AG09319 (cell line): ENCODE results near the gene WDR37.
"Not testable (repeated sequence)": the region's sequence is repeated elsewhere in the genome, so short reads cannot be mapped to it uniquely, and the experiment has no call there.

ENCODE experiments used
- DNase-seq: peaks from one replicate; pipeline ENCODE4 v3.0.0-alpha.2; 2010; ENCODE audit warnings: low read depth; ENCODE audit errors: extremely low read depth
- CTCF ChIP-seq: IDR thresholded peaks from 2 replicates; pipeline ENCODE4 v1.5.1; 2011; ENCODE audit warnings: low read depth, mild to moderate bottlenecking, inconsistent platforms, low read length, moderate library complexity

WDR37 gene

GRCh38 chr10:1059902-1060301 is 3.7 kb downstream of the WDR37 start:
- no peak for TF ChIP-seq CTCF
- no peak for DNase-seq

DNA sequence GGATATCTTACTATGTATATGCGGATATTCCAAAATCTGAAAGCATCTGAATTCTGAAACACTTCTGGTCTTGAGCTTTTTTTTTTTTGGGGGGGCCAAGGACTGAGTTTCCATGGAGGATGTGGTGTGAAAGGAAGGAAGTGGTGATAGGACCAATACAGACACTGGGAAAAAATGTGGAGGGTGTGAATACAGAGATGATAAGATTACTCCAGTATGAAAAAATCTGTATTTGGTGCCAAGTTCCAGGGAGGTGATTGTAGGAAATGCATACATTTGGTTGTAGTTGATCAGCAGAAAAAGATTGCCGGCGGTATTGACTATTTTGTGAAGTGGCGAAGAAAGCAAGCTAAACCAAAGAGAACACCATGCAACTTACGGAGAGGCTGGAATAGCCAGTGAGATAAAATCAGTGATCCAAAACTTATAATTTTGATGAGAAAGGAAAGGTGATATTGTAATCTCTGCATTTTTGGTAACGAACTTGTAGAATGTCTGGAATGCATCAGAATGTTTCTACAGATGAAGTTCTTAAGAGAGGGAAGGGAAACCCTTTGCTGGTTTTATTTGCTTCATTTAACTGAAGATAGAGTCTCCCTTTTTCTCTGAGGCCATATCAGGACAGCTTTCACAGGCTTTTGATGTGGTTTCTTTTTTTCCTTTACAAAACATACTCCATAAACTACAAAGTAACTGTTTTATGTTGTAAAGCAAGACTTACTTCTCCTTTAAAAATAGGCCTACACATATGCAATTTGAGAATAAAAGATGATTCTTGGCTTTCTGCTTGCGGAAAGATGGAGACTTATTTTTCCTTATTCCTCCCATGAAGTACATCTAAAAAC is 6.0 kb downstream of the WDR37 start:
- no peak for TF ChIP-seq CTCF

DNA sequence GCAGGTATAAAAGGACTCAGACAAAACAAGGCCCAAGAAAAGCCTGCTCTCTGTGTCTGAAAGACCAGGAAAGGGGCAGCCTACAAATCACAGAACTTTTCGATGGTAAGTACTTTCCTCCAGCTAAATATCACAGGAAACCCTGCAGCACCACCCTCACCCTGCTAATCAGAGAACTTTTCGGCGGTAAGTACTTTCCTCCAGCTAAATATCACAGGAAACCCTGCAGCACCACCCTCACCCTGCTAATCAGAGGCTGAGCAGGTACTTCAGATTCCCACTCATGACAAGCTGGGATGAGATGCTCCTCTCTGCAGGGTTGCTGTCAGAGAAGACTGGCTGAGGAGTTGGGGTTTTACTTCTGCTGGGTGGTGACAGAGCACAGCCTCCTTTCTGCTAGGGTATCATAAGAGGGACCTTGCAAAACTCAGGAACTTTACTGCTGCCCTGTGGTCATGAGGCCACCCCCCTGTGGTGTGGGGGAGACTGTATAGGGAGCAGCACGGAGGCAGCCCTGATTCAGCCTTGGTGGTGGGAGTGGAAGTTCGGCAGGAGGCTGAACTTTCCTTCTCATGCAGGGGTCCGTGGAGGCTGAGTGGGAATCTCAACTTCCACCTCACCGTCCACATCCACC is 7.2 kb downstream of the WDR37 start:
- TF ChIP-seq CTCF, result no peak
- DNase-seq, result no peak

More for the DNA sequence above, 6.0 kb downstream of the WDR37 start:
- DNase-seq, result no peak

- no peak for DNase-seq
- no peak for TF ChIP-seq CTCF
These were observed 8.7 kb downstream of the WDR37 start for GRCh38 chr10:1064964-1065247.

GRCh38 chr10:1066734-1067133 is 10.5 kb downstream of the WDR37 start:
- not testable (repeated sequence) for DNase-seq

DNA sequence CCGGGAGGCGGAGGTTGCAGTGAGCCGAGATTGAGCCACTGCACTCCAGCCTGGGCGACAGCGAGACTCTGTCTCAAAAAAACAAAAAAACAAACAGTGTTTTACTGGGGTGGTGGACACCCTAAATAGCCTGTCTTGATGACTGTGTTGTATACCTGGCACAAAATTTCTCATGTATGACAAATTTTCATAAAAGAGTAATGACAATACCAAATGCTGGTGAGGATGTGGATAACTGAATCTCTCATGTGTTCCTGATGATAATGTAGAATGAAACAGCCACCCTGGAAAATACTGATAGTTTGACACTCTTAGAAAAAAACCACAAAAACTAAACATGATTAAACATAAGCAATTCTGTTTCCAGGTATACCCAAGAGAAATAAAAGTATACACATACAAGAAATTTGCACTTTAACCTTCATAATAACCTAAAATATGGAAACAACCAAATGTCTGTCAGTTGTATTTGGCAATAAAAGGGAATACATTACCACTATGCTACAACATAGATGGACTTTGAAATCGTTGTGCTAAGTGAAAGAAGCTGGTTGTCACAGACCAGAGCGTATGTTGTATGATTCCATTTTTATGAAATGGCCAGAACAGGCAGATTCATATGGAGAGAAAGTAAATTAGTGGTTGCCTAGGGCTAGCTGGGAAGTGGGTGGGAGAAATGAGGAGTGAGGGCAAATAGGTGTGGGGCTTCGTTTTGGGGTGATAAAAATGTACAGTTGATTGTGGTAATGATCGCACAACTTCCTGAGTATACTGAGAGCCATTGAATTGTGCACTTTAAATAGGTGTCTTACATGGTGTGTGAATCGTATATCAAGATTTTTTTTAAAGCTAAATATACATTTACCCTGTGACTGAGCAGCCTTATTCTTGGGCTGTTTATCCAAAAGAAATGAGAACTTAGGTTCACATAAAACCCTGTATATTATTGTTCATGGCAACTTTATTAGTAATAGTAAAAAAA is 12.5 kb downstream of the WDR37 start:
- no peak for TF ChIP-seq CTCF
- DNase-seq, result no peak

DNA sequence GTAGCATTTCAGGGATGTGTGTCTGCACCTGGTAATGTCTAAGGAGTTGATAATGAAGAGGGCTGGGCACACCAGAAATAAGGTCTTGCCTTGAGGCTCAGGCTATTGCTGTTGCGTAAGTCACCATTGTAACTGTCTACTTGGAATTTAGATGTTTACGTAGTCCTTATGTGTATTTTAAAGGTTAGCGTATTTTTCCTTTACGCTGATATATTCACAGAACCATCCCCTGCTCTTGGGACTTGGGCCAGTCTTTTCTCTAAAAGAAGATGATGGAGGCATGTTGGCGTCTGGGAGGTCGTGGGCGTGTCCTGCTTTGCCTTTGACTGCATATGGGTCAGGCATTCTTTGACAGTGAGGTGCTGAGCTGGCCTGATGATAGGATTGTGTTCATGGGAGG is 14.7 kb downstream of the WDR37 start:
- no peak for TF ChIP-seq CTCF
- no peak for DNase-seq
